KMS-11 (cell line): ENCODE results near the gene SLC16A1.

Experiments used
- H2AFZ ChIP-seq: fragments of 200-600 bp; sonication (generic); 2 replicates; pipeline ENCODE4 v1.6.1; 2016; ENCODE audit warnings: antibody characterized with exemption, mixed run types, low read depth
- H3K27ac ChIP-seq: fragments of 200-600 bp; sonication (generic); 2 replicates; pipeline ENCODE4 v1.6.1; 2016; ENCODE audit warnings: mild to moderate bottlenecking, mixed run types
- H3K27me3 ChIP-seq: fragments of 200-600 bp; sonication (generic); 2 replicates; pipeline ENCODE4 v1.6.1; 2017; ENCODE audit warnings: mild to moderate bottlenecking, low read depth, mixed run types, moderate library complexity; ENCODE audit not compliant: insufficient read depth
- H3K36me3 ChIP-seq: fragments of 200-600 bp; sonication (generic); 2 replicates; pipeline ENCODE4 v1.6.1; 2017; ENCODE audit warnings: mild to moderate bottlenecking, mixed run types; ENCODE audit not compliant: insufficient read depth
- H3K4me1 ChIP-seq: fragments of 200-600 bp; sonication (generic); 2 replicates; pipeline ENCODE4 v1.6.1; 2016; ENCODE audit warnings: mild to moderate bottlenecking, low read depth, mixed run types; ENCODE audit not compliant: poor library complexity, severe bottlenecking
- H3K4me2 ChIP-seq: fragments of 200-600 bp; sonication (generic); 2 replicates; pipeline ENCODE4 v1.7.0; 2016; ENCODE audit warnings: mild to moderate bottlenecking, mixed run types
- H3K4me3 ChIP-seq: fragments of 200-600 bp; sonication (generic); IDR thresholded peaks from 2 replicates; pipeline ENCODE4 v1.6.1; 2017; ENCODE audit warnings: low read depth, low read length, mixed read lengths; ENCODE audit not compliant: insufficient read depth
- H3K79me2 ChIP-seq: fragments of 200-600 bp; sonication (generic); 2 replicates; pipeline ENCODE4 v1.6.1; 2016; ENCODE audit warnings: low read depth, mixed run types; ENCODE audit not compliant: insufficient read depth
- H3K9ac ChIP-seq: fragments of 200-600 bp; sonication (generic); 2 replicates; pipeline ENCODE4 v1.6.1; 2016; ENCODE audit warnings: mild to moderate bottlenecking, mixed run types
- H4K20me1 ChIP-seq: fragments of 200-600 bp; sonication (generic); 2 replicates; pipeline ENCODE4 v1.6.1; 2016; ENCODE audit warnings: mild to moderate bottlenecking, mixed run types; ENCODE audit not compliant: insufficient read depth
- CTCF ChIP-seq: fragments of 200-600 bp; sonication (generic); conservative IDR thresholded peaks from 2 replicates; pipeline ENCODE4 v1.6.1; 2017; ENCODE audit warnings: low read depth, mild to moderate bottlenecking, antibody characterized with exemption, low read length, moderate library complexity, mixed read lengths

SLC16A1 gene

GRCh38 chr1:112905395-112906149 is 50.4 kb downstream of the SLC16A1 start:
- Histone ChIP-seq H4K20me1 (no peaks in the 10 kb centered on the region), H3K36me3 (no peaks in the 10 kb centered on the region), H3K9ac (no peak overlapping the region), H3K4me2 (no peak overlapping the region), H3K4me1 (no peaks in the 10 kb centered on the region), H3K27me3 (no peaks in the 10 kb centered on the region), H3K4me3 (no peak overlapping the region), H3K79me2 (no peaks in the 10 kb centered on the region), H2AFZ (no peak overlapping the region), H3K27ac (no peak overlapping the region)
- no peak for TF ChIP-seq CTCF

- no peak for TF ChIP-seq CTCF
- Histone ChIP-seq H3K4me3 (no peak overlapping the region), H3K79me2 (no peaks in the 10 kb centered on the region), H2AFZ (no peak overlapping the region), H3K9ac (no peak overlapping the region), H3K36me3 (no peaks in the 10 kb centered on the region), H3K27ac (no peak overlapping the region), H3K27me3 (no peaks in the 10 kb centered on the region), H3K4me1 (no peaks in the 10 kb centered on the region), H3K4me2 (no peak overlapping the region), H4K20me1 (no peaks in the 10 kb centered on the region)
Observed at GRCh38 chr1:112904831-112905261, 51.1 kb downstream of the SLC16A1 start.

GRCh38 chr1:112904071-112904830 is 51.7 kb downstream of the SLC16A1 start:
- Histone ChIP-seq H3K4me2 (no peak overlapping the region), H4K20me1 (no peaks in the 10 kb centered on the region), H3K27me3 (no peaks in the 10 kb centered on the region), H3K4me3 (no peak overlapping the region), H3K79me2 (no peaks in the 10 kb centered on the region), H3K4me1 (no peaks in the 10 kb centered on the region), H3K36me3 (no peaks in the 10 kb centered on the region), H3K27ac (no peak overlapping the region), H3K9ac (no peak overlapping the region), H2AFZ (no peak overlapping the region)
- no peak for TF ChIP-seq CTCF

- no peak overlapping the region for H3K9ac ChIP-seq
- no peaks in the 10 kb centered on the region for H3K4me1 ChIP-seq
- H3K27me3 ChIP-seq = no peaks in the 10 kb centered on the region
- H3K27ac ChIP-seq = no peak overlapping the region
- H4K20me1 ChIP-seq = no peaks in the 10 kb centered on the region
- H3K4me2 ChIP-seq = no peak overlapping the region
- H3K79me2 ChIP-seq = no peaks in the 10 kb centered on the region
- no peak for TF ChIP-seq CTCF
- no peak overlapping the region for H3K4me3 ChIP-seq
- H2AFZ ChIP-seq = no peak overlapping the region
- no peaks in the 10 kb centered on the region for H3K36me3 ChIP-seq
Observed at GRCh38 chr1:112902221-112902620, 53.8 kb downstream of the SLC16A1 start.
